ENCODE results near the gene PUSL1. TPM values are rescaled to one million over a fixed set of nuclear protein-coding genes. Genes with fewer than 3 reads are reported as not detected.

Gene PUSL1
- total RNA-seq, 1 experiment from 2014 or later = 132 TPM

DNA sequence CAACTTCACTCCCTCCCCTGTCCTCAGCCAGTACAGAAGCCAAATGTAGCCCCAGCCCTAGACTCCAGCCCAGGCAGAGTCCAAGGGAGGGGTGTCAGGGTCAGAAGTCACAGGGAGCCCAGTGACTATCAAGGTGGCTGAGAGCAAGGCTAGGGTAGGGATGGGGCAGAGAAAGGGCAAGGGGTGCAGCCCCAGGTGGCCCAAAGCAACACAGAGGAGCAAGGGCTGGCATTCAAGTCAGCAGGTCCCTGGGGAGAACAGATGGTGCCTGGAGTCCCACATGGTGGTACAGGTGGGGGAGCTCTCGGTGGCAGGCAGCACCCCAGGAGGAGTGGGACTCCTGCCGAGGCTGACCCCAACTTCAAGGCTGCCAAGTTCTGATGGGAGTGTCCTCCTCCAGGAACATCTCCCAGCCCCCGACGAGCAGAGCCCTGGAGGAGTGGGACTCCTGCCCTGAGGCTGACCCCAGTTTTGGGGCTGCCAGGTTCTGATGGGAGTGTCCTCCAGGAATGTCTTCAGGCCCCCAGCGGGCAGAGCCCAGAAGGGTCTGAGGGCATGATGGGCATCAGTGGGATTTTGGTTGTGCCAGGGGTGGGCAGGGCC, 44.5 kb downstream of the PUSL1 start:
- H3K9me2 ChIP-seq (replicated peaks; ENCODE audit: low read length) = no peaks in the 10 kb centered on the region
- H3K4me3 ChIP-seq (ENCODE audit: low read length) = no peak overlapping the region
- H3K79me2 ChIP-seq (ENCODE audit: low read length) = peaks cover 26% of the 10 kb centered on the region
- no peak overlapping the region for H3K27ac ChIP-seq (ENCODE audit: low read length)
- peaks cover 28% of the 10 kb centered on the region for H3K4me1 ChIP-seq (ENCODE audit: insufficient read depth, low read length)
- H3K36me3 ChIP-seq (ENCODE audit: low read depth, low read length) = no peaks in the 10 kb centered on the region
- TF ChIP-seq, protein P1, sequence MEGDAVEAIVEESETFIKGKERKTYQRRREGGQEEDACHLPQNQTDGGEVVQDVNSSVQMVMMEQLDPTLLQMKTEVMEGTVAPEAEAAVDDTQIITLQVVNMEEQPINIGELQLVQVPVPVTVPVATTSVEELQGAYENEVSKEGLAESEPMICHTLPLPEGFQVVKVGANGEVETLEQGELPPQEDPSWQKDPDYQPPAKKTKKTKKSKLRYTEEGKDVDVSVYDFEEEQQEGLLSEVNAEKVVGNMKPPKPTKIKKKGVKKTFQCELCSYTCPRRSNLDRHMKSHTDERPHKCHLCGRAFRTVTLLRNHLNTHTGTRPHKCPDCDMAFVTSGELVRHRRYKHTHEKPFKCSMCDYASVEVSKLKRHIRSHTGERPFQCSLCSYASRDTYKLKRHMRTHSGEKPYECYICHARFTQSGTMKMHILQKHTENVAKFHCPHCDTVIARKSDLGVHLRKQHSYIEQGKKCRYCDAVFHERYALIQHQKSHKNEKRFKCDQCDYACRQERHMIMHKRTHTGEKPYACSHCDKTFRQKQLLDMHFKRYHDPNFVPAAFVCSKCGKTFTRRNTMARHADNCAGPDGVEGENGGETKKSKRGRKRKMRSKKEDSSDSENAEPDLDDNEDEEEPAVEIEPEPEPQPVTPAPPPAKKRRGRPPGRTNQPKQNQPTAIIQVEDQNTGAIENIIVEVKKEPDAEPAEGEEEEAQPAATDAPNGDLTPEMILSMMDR (conservative IDR thresholded peaks at IDR 0.05; ENCODE audit: low read depth, low read length) = no peak
- TF ChIP-seq EZH2phosphoT487 (IDR thresholded peaks at IDR 0.05; ENCODE audit: borderline replicate concordance, low read length) (no peak), EZH2 (IDR thresholded peaks at IDR 0.05; ENCODE audit: low read length, unreplicated experiment) (no peak)
- BruUV-seq (replicated peaks) = no TSS peak
- POLR2A ChIA-PET (ENCODE audit: unreplicated experiment) = no interaction called here
- no peak for ATAC-seq
- peaks cover 3% of the 10 kb centered on the region for H3F3A ChIP-seq (ENCODE audit: low read length, unreplicated experiment)
- no peak for DNase-seq
- H3K9me3 ChIP-seq (ENCODE audit: low read length) = no peaks in the 10 kb centered on the region
- H4K20me1 ChIP-seq (ENCODE audit: low read length) = no peaks in the 10 kb centered on the region
- CTCF ChIA-PET = no interaction called here
- H3K9ac ChIP-seq (ENCODE audit: low read length) = no peak overlapping the region
- intact Hi-C loops (cut with micrococcal nuclease) = no loop called here
- peak overlapping the region; percentile 78 for H3K4me2 ChIP-seq (ENCODE audit: low read length)
- no peaks in the 10 kb centered on the region for H3K27me3 ChIP-seq (ENCODE audit: low read length)
- no peak overlapping the region for H2AFZ ChIP-seq (ENCODE audit: low read length)

DNA sequence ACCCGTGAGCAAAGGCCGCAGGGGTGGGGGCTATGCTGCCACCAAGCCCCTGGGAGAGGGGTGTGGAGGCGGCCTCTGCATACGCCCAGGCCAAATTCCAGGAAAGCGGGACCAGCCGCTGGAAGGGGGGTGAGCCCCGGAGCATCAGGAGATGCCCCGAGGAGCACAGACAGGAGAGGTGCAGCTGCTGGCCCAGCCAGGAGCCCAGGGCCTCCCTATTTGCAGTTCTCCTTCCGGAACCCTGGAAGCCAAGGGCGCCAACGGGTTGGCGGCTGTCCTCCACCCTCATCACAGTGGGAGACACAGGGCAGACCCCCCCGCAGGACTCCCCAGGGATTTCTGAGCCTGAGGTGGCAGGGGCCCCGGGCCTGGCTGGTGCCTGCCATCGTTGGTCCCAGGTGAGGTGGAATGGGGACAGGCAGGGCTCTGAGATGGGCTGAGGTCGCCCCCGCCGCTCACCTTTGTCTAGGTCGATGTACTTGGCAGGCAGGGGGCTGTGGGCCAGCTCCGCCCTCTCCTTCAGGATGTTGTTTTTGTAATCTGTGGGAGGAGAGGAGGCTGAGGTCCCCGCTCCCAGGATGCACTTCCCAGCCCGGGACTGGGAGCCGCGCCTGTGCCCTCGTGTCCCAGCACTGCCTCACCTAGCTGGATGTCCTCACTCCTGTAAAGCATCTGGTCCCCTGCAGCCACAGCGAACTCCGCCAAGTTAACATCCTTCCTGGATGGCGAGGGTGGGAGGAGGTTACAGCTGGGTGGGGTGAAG, 45.2 kb downstream of the PUSL1 start:
- ChIA-PET CTCF (interaction anchor here (0.6 kb wide), 1 partner anchor 44 kb away, joined by 3 read pairs; no protein-coding TSS in a partner anchor), POLR2A (ENCODE audit: unreplicated experiment) (no interaction called here)
- DNase-seq = no peak
- TSS peak; percentile 58 for BruUV-seq (replicated peaks)
- H3K4me3 ChIP-seq (ENCODE audit: low read length) = peak overlapping the region; percentile 58
- no peaks in the 10 kb centered on the region for H3K9me2 ChIP-seq (replicated peaks; ENCODE audit: low read length)
- H4K20me1 ChIP-seq (ENCODE audit: low read length) = no peaks in the 10 kb centered on the region
- H3K9me3 ChIP-seq (ENCODE audit: low read length) = no peaks in the 10 kb centered on the region
- peaks cover 28% of the 10 kb centered on the region for H3K4me1 ChIP-seq (ENCODE audit: insufficient read depth, low read length)
- peaks cover 3% of the 10 kb centered on the region for H3F3A ChIP-seq (ENCODE audit: low read length, unreplicated experiment)
- H3K27ac ChIP-seq (ENCODE audit: low read length) = no peak overlapping the region
- TF ChIP-seq, protein P1 (conservative IDR thresholded peaks at IDR 0.05; ENCODE audit: low read depth, low read length) = no peak
- TF ChIP-seq EZH2 (IDR thresholded peaks at IDR 0.05; ENCODE audit: low read length, unreplicated experiment) = no peak
- TF ChIP-seq EZH2phosphoT487 (IDR thresholded peaks at IDR 0.05; ENCODE audit: borderline replicate concordance, low read length) = no peak
- intact Hi-C loops (cut with micrococcal nuclease) = no loop called here
- peaks cover 19% of the 10 kb centered on the region for H3K79me2 ChIP-seq (ENCODE audit: low read length)
- H3K36me3 ChIP-seq (ENCODE audit: low read depth, low read length) = no peaks in the 10 kb centered on the region
- ATAC-seq = peak; percentile 30
- no peaks in the 10 kb centered on the region for H3K27me3 ChIP-seq (ENCODE audit: low read length)
- peak overlapping the region; percentile 78 for H3K4me2 ChIP-seq (ENCODE audit: low read length)
- H2AFZ ChIP-seq (ENCODE audit: low read length) = no peak overlapping the region
- H3K9ac ChIP-seq (ENCODE audit: low read length) = no peak overlapping the region

Measured in PC-3 (cell line).